Stimulated activated CD4-positive, alpha-beta T cell treated with anti-CD3 and anti-CD28 coated beads, TNF-alpha, amount 100 ng/mL, for 48 hours (primary cell): Measurements from ENCODE around the gene GSTCD.
A peak's percentile ranks its signal among the peaks of the same experiment; 100 is the strongest.

Experiments used
- DNase-seq, 3 donors: peaks; one replicate each; pipeline ENCODE4 v3.0.0-alpha.2; 2020; ENCODE audit warnings: low read depth in 3 of 3

The GSTCD gene

DNA sequence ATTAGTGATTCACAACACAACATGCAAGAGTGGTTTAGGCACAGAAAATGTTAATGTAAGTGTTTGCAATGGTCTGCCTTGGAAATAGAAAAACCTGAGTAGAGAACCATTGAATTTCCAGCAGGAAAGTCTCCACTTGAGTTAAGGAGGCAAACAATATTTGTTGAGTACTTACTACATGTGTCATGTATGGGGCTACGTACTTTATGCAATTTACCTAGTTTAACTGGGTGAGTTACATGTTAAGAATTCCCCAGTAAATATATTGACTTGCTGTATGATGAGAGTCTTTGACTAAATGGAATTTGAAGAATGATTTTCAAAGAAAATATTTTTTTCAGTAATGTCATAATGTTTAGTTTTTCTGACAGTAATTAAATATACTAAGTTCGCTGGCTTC lies 178.9 kb downstream of the GSTCD start:
- no peak for DNase-seq

DNA sequence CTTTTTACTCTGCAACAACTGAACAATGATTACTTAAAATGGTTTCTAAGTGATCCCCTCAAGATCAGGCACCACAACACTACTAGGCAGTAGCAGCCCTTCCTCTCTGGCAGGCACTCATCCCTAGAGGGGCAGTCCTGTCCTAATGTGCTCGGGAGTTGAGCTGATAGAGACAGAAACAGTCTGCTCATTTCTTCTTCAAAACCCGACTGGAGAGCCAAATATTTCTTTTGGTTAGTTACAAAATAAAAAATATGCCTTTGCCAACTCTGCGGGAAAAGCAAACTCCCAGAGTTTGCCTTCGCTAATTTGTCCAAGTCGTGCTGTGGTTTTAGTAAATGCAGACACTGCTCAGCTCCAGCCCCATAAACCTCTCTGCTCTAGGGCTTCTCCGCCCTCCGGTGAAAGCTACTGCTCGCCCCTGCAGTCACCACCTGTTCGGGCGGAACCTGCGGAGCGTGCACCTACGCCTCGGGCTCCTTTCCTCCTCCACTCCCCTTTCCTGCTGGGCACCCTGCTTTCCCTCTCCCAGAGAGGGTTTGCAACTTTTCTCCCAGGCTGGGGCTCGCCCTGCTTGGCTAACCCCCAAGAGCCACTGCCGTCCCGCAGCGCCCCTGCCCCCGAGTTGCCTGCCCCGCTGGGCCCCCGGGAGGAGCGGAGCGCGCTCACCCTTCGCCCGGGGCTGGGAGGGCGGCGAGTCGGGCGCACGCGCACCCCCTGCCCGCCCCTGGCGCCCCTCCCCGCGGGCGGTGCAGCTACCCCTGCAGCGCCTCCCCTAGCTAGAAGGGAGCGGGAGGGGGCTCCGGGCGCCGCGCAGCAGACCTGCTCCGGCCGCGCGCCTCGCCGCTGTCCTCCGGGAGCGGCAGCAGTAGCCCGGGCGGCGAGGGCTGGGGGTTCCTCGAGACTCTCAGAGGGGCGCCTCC lies 186.3 kb downstream of the GSTCD start, which contains the start of gene NPNT:
Gene NPNT, plus strand, starts transcription at position 812 of the 923 bp plus-strand sequence. CDS start 182 bp downstream, outside the sequence.
- no peak for DNase-seq

DNA sequence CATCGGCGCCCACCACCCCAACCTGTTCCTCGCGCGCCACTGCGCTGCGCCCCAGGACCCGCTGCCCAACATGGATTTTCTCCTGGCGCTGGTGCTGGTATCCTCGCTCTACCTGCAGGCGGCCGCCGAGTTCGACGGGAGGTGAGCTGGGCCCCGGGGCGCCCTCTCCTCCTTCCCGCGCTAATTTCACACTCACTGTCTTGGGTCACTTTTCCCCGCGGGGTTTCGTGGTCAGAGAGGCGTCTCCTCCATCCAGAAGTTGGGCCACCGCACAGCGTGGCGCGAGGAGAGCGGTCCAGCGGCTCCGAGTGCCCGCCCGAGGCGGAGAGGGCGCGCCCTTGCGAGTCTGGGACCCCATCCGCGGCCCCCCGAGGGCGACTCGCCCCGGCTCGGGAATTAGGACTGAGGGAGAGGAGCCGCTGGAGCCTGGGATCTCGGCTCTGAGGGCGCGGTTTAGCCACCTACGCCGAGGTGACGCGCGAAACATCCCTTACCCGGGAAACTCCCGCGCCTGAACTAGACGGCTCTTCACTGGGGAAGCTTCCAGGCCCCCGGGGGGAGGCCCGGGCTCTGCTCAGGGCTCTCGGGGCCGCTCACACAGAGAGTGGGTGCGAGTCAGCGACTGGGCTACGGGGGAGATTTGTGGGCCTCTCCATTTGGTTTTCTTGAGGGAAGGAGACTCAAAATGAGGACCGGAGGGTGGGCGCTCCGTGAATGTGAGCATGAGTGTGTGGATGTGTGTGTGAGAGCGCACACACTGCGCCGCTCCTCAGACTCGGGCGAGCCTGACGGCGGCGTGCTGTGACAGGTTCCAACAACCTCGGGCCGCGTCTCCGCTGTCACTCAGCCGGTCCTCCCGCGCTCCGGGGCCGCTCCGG lies 187.2 kb downstream of the GSTCD start:
- DNase-seq = peak in 1 of 3 donors; percentile 8

DNA sequence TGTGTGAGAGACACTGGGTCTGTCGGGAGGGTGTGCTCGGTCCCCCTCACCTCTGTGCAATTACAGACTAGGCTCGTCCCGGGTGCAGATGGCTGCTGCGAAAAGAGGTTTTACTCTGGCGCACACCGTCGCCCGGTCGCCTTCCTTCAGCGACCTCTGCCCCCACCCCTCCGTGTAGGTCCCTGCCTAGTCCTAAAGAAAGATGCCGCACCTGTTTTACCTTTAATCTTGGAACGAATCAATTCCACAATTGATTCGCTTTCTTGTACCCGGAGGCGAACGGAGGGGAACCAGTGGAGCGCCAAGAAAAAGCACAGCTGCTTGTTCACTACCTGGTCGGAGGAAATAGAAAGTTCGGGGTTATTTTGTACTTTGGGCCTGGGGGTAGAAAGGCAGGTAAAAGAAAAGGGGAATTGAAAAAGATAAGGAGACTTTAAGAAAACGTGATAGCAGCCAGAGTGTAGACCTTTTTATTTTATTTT lies 187.9 kb downstream of the GSTCD start:
- DNase-seq = no peak
